Natural killer cell (primary cell): ENCODE results near the gene KRT6C. TPM values are rescaled to one million over a fixed set of nuclear protein-coding genes. Genes with fewer than 3 reads are reported as not detected.

Experiments
- ATAC-seq, 3 donors: fragments of 150-1000 bp in 2 of 3; fragments of 200-7000 bp in 1 of 3; cut with Tn5 transposase; 1 replicate in 1 of 3; 2 replicates in 2 of 3; pipeline ENCODE4 v1.10.0; 2021; ENCODE audit warnings: mild to moderate bottlenecking in 2 of 3, moderate library complexity in 2 of 3
- DNase-seq, 2 donors: peaks; one replicate each; pipeline versions ENCODE4 v3.0.0 to v3.0.0-alpha.2; 2013 to 2021; ENCODE audit warnings: mixed read lengths in 1 of 2
- H3K27ac ChIP-seq: one replicate; pipeline ENCODE4 v1.5.1; 2013; ENCODE audit warnings: mild to moderate bottlenecking, low read length
- H3K27me3 ChIP-seq: one replicate; pipeline ENCODE4 v1.6.1; 2013; ENCODE audit warnings: low read length; ENCODE audit not compliant: control insufficient read depth, insufficient read depth
- H3K36me3 ChIP-seq: one replicate; pipeline ENCODE4 v1.6.1; 2013; ENCODE audit warnings: low read length; ENCODE audit not compliant: control insufficient read depth, insufficient read depth
- H3K4me1 ChIP-seq: one replicate; pipeline ENCODE4 v1.6.1; 2013; ENCODE audit warnings: low read length; ENCODE audit not compliant: control insufficient read depth, insufficient read depth
- H3K4me3 ChIP-seq: one replicate; pipeline ENCODE4 v1.5.1; 2013; ENCODE audit warnings: low read length
- H3K9me3 ChIP-seq: one replicate; pipeline ENCODE4 v1.6.1; 2013; ENCODE audit warnings: low read length; ENCODE audit not compliant: control insufficient read depth, insufficient read depth
- H3K27ac Mint-ChIP-seq, 2 donors: one replicate each; pipeline ENCODE4 v1.8.0; 2022; ENCODE audit warnings: mild to moderate bottlenecking in 2 of 2, mixed read lengths in 2 of 2, moderate library complexity in 1 of 2
- H3K27me3 Mint-ChIP-seq, 2 donors: one replicate each; pipeline ENCODE4 v1.8.0; 2022; ENCODE audit warnings: low read depth in 2 of 2, mixed read lengths in 2 of 2
- H3K36me3 Mint-ChIP-seq: one replicate; pipeline ENCODE4 v1.8.0; 2022; ENCODE audit warnings: mixed read lengths
- H3K4me1 Mint-ChIP-seq, 2 donors: one replicate each; pipeline ENCODE4 v1.8.0; 2022; ENCODE audit warnings: mixed read lengths in 2 of 2
- H3K4me3 Mint-ChIP-seq: one replicate; pipeline ENCODE4 v1.8.0; 2022; ENCODE audit warnings: mild to moderate bottlenecking, moderate library complexity, mixed read lengths
- H3K9me3 Mint-ChIP-seq, 2 donors: one replicate each; pipeline ENCODE4 v1.8.0; 2022; ENCODE audit warnings: mixed read lengths in 2 of 2
- WGBS: methylation state at CpG from one replicate; pipeline ENCODE4 v1.1.7; 2013; ENCODE audit warnings: missing lambda C conversion rate; ENCODE audit not compliant: insufficient coverage; 5-methylcytosine and 5-hydroxymethylcytosine counted together
- intact Hi-C: fragments of 100-400 bp; cut with micrococcal nuclease; formaldehyde crosslinking; loops from one replicate; pipeline ENCODE4 v1.14.2; 2022
- total RNA-seq, 4 donors: library from RNA; stranded (reverse); fragments of 120-200 nt in 1 of 4; gene quantifications; one replicate each; pipeline versions ENCODE4 v1.2.3 to v1.2.4, GENCODE V29; 2013 to 2022
- TF ChIP-seq, protein P1 (sequence below): fragments of 200-600 bp; IDR thresholded peaks from one replicate; pipeline ENCODE4 v1.8.0; 2022; ENCODE audit warnings: antibody characterized with exemption

KRT6C gene
- total RNA-seq, 3 donors from 2014 or later (not counting 1 experiment from before 2014, with no cell fraction given) = not detected

- no peak for ATAC-seq
- no peaks in the 10 kb centered on the region for H3K9me3 Mint-ChIP-seq
- intact Hi-C loops = no loop called here
- H3K4me3 ChIP-seq = no peak overlapping the region
- H3K27me3 Mint-ChIP-seq = peaks cover 0 to 3% of the 10 kb centered on the region in 2 donors
- no peak overlapping the region for H3K4me3 Mint-ChIP-seq
- DNase-seq = no peak
- WGBS = 100% methylated on average over 1 of the region's 2 CpGs
- no peak overlapping the region for H3K27ac Mint-ChIP-seq
- H3K36me3 ChIP-seq = no peaks in the 10 kb centered on the region
- no peak overlapping the region for H3K27ac ChIP-seq
- H3K4me1 ChIP-seq = no peaks in the 10 kb centered on the region
- TF ChIP-seq, protein P1, sequence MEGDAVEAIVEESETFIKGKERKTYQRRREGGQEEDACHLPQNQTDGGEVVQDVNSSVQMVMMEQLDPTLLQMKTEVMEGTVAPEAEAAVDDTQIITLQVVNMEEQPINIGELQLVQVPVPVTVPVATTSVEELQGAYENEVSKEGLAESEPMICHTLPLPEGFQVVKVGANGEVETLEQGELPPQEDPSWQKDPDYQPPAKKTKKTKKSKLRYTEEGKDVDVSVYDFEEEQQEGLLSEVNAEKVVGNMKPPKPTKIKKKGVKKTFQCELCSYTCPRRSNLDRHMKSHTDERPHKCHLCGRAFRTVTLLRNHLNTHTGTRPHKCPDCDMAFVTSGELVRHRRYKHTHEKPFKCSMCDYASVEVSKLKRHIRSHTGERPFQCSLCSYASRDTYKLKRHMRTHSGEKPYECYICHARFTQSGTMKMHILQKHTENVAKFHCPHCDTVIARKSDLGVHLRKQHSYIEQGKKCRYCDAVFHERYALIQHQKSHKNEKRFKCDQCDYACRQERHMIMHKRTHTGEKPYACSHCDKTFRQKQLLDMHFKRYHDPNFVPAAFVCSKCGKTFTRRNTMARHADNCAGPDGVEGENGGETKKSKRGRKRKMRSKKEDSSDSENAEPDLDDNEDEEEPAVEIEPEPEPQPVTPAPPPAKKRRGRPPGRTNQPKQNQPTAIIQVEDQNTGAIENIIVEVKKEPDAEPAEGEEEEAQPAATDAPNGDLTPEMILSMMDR = no peak
- no peaks in the 10 kb centered on the region for H3K36me3 Mint-ChIP-seq
- H3K27me3 ChIP-seq = peaks cover 2% of the 10 kb centered on the region
- H3K9me3 ChIP-seq = no peaks in the 10 kb centered on the region
- no peaks in the 10 kb centered on the region for H3K4me1 Mint-ChIP-seq
Observed at GRCh38 chr12:52474212-52474611, 607 bp upstream of the KRT6C start.

- H3K9me3 Mint-ChIP-seq = no peaks in the 10 kb centered on the region
- 81% methylated on average over 4 of the region's 4 CpGs for WGBS
- no peaks in the 10 kb centered on the region for H3K4me1 ChIP-seq
- H3K27me3 ChIP-seq = peaks cover under 1% of the 10 kb centered on the region
- peaks cover 15 to 19% of the 10 kb centered on the region in 2 donors for H3K27me3 Mint-ChIP-seq
- intact Hi-C loops = no loop called here
- H3K4me3 ChIP-seq = no peak overlapping the region
- H3K36me3 ChIP-seq = no peaks in the 10 kb centered on the region
- no peak overlapping the region for H3K4me3 Mint-ChIP-seq
- DNase-seq = no peak
- no peaks in the 10 kb centered on the region for H3K9me3 ChIP-seq
- no peak for ATAC-seq
- TF ChIP-seq, protein P1 = no peak
- H3K27ac Mint-ChIP-seq = no peak overlapping the region
- H3K36me3 Mint-ChIP-seq = no peaks in the 10 kb centered on the region
- H3K27ac ChIP-seq = no peak overlapping the region
- H3K4me1 Mint-ChIP-seq = no peaks in the 10 kb centered on the region
Observed at GRCh38 chr12:52469853-52470252, 3.8 kb downstream of the KRT6C start.

DNA sequence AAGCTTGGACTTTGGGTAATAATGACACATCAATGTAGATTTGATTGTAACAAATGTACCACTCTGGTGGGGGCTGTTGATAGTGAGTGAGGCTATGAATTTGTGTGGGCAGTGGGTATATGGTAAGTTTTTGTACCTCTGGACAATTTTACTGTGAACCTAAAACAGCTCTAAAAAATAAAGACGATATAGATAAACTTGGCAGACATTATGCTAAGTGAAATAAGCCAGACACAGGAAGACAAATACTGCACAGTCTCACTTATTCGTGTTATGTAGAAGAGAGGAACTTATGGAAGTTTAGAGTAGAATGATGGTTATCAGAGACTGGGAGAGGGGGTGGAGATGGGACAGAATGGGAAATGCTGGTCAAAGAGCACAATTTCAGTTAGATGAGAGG lies 8.7 kb downstream of the KRT6C start:
- H3K27me3 ChIP-seq = peaks cover 9% of the 10 kb centered on the region
- Mint-ChIP-seq H3K4me1 (no peaks in the 10 kb centered on the region), H3K27ac (no peak overlapping the region), H3K27me3 (peaks cover 26 to 47% of the 10 kb centered on the region in 2 donors), H3K9me3 (no peaks in the 10 kb centered on the region), H3K4me3 (no peak overlapping the region), H3K36me3 (no peaks in the 10 kb centered on the region)
- H3K4me3 ChIP-seq = no peak overlapping the region
- no peaks in the 10 kb centered on the region for H3K4me1 ChIP-seq
- no peak overlapping the region for H3K27ac ChIP-seq
- no peak for ATAC-seq
- TF ChIP-seq, protein P1 = no peak
- no peak for DNase-seq
- WGBS = 57% methylated on average over 2 of the region's 2 CpGs
- no peaks in the 10 kb centered on the region for H3K9me3 ChIP-seq
- intact Hi-C loops = no loop called here
- no peaks in the 10 kb centered on the region for H3K36me3 ChIP-seq

GRCh38 chr12:52461693-52462092 lies 11.9 kb downstream of the KRT6C start:
- WGBS = 76% methylated on average over 4 of the region's 5 CpGs
- Histone ChIP-seq H3K27ac (no peak overlapping the region), H3K9me3 (no peaks in the 10 kb centered on the region), H3K36me3 (no peaks in the 10 kb centered on the region), H3K4me1 (no peaks in the 10 kb centered on the region), H3K4me3 (no peak overlapping the region), H3K27me3 (peaks cover 9% of the 10 kb centered on the region)
- intact Hi-C loops = no loop called here
- Mint-ChIP-seq H3K4me1 (no peaks in the 10 kb centered on the region), H3K36me3 (no peaks in the 10 kb centered on the region), H3K27ac (no peak overlapping the region), H3K4me3 (no peak overlapping the region), H3K9me3 (no peaks in the 10 kb centered on the region), H3K27me3 (peaks cover 21 to 54% of the 10 kb centered on the region in 2 donors)
- TF ChIP-seq, protein P1 = no peak
- no peak for ATAC-seq
- DNase-seq = no peak
